GM12874 (cell line): ENCODE results near the gene CCDC107.
A peak's percentile ranks its signal among the peaks of the same experiment; 100 is the strongest.

ENCODE experiments used
- CTCF ChIP-seq: IDR thresholded peaks from 2 replicates; pipeline ENCODE4 v1.5.1; 2011; ENCODE audit warnings: low read depth, mild to moderate bottlenecking, control low read depth, low read length, moderate library complexity; ENCODE audit not compliant: insufficient read depth

The CCDC107 gene

GRCh38 chr9:35658137-35658967, at the start of gene CCDC107:
Gene CCDC107, plus strand, starts transcription at chr9:35658292. Its CDS starts 88 bp downstream, at chr9:35658380.
- peak; percentile 82 for TF ChIP-seq CTCF

- TF ChIP-seq CTCF: no peak
These were observed 48.9 kb upstream of the CCDC107 start for GRCh38 chr9:35609001-35609819.

- no peak for TF ChIP-seq CTCF
These were observed 48.3 kb upstream of the CCDC107 start for GRCh38 chr9:35609820-35610163.

- peak; percentile 82 for TF ChIP-seq CTCF
These were observed 46.8 kb upstream of the CCDC107 start for GRCh38 chr9:35611230-35611797.

- no peak for TF ChIP-seq CTCF
These were observed 45.2 kb upstream of the CCDC107 start for GRCh38 chr9:35612843-35613242.

GRCh38 chr9:35615981-35616680, 42.0 kb upstream of the CCDC107 start:
- TF ChIP-seq CTCF: no peak
